Subcutaneous adipose tissue (tissue), 4 donors: ENCODE data around the gene APP. TPM values are rescaled to one million over a fixed set of nuclear protein-coding genes. Genes with fewer than 3 reads are reported as not detected.

Experiments used
- CTCF ChIP-seq: fragments of 450-650 bp; IDR thresholded peaks from one replicate; pipeline ENCODE4 v1.5.1; 2016; ENCODE audit warnings: low read depth, mild to moderate bottlenecking, control low read depth, antibody characterized with exemption, moderate library complexity
- total RNA-seq, 4 donors: library from RNA; depleted of rRNA; stranded (reverse); fragments of >200 nt; gene quantifications; one replicate each; pipeline ENCODE4 v1.1.0, GENCODE V29; 2016

APP gene
- total RNA-seq, 4 donors from 2014 or later = 210 to 257 (median 218) TPM

- TF ChIP-seq CTCF = no peak
These were observed 324.8 kb downstream of the APP start for GRCh38 chr21:25845729-25846256.

- TF ChIP-seq CTCF = no peak
These were observed 327.6 kb downstream of the APP start for GRCh38 chr21:25842925-25843324.

GRCh38 chr21:25838809-25839208 is 331.8 kb downstream of the APP start:
- no peak for TF ChIP-seq CTCF

GRCh38 chr21:25837533-25838265 is 332.9 kb downstream of the APP start:
- no peak for TF ChIP-seq CTCF

- no peak for TF ChIP-seq CTCF
These were observed 334.2 kb downstream of the APP start for GRCh38 chr21:25836396-25836795.

- TF ChIP-seq CTCF = no peak
These were observed 336.2 kb downstream of the APP start for GRCh38 chr21:25834381-25834780.

- no peak for TF ChIP-seq CTCF
These were observed 339.1 kb downstream of the APP start for GRCh38 chr21:25831300-25831960.
